A549 treated with AZD2906 at 1 μM for 4 hours (cell line): Measurements from ENCODE around the gene CGB5. TPM values are rescaled to one million over a fixed set of nuclear protein-coding genes. Genes with fewer than 3 reads are reported as not detected.

ENCODE experiments used
- total RNA-seq: library from RNA; stranded (reverse); fragments of 200-300 nt; extraction: Qiagen RNA extraction; gene quantifications from 5 replicates; pipeline ENCODE4 v1.2.3, GENCODE V29; 2022

The CGB5 gene
- 0.52 to 1.0 TPM (median 0.68 TPM) in 5 replicates for total RNA-seq

GRCh38 chr19:49043548-49043947 lies at the start of gene CGB5:
Gene CGB5 (plus strand): TSS chr19:49043848. CDS start chr19:49044210, 362 bp downstream.

GRCh38 chr19:49017041-49017665 lies 26.5 kb upstream of the CGB5 start, which contains the start of gene LHB:
Gene LHB (minus strand): TSS chr19:49017091. CDS start chr19:49017081, 10 bp downstream.

GRCh38 chr19:49024233-49024632 lies 19.4 kb upstream of the CGB5 start, which contains the start of gene CGB3:
Gene CGB3 (minus strand): TSS chr19:49024333. CDS start chr19:49023971, 362 bp downstream.

GRCh38 chr19:49031642-49032301 lies 11.9 kb upstream of the CGB5 start, which contains the start of gene CGB2:
Gene CGB2 (plus strand): TSS chr19:49031890. CDS start chr19:49032096, 206 bp downstream.

GRCh38 chr19:49036815-49037214 lies 6.8 kb upstream of the CGB5 start, which contains the start of gene CGB1:
Gene CGB1 (minus strand): TSS chr19:49036895. CDS start chr19:49036711, 184 bp downstream.

GRCh38 chr19:49049011-49049410 lies 5.4 kb downstream of the CGB5 start, which contains the start of gene CGB8:
Gene CGB8 (minus strand): TSS chr19:49049111. CDS start chr19:49048739, 372 bp downstream.

GRCh38 chr19:49057636-49058234 lies 14.1 kb downstream of the CGB5 start, which contains the start of gene CGB7:
Gene CGB7 (minus strand): TSS chr19:49057749. CDS start chr19:49055375, 2,374 bp downstream.

GRCh38 chr19:49064768-49065611 lies 21.3 kb downstream of the CGB5 start, which contains the start of gene NTF4:
Gene NTF4 (minus strand): TSS chr19:49064818. CDS start chr19:49061997, 2,821 bp downstream.

GRCh38 chr19:49085020-49085867 lies 41.6 kb downstream of the CGB5 start, which contains the start of gene SNRNP70:
Gene SNRNP70 (plus strand): TSS chr19:49085451. CDS start chr19:49086415, 964 bp downstream.

Other genes starting within 250 kb of the CGB5 start
- 51.3 to 63.4 TPM (median 60.9 TPM) in 5 replicates for gene BCAT2, start 232.8 kb upstream of the CGB5 start, total RNA-seq
- gene HSD17B14, start 207.4 kb upstream of the CGB5 start, total RNA-seq = 12.4 to 16.1 TPM (median 13.9 TPM) in 5 replicates
- 1.2 to 1.6 TPM (median 1.4 TPM) in 5 replicates for gene PLEKHA4, start 175.2 kb upstream of the CGB5 start, total RNA-seq
- gene PPP1R15A, start 171.4 kb upstream of the CGB5 start, total RNA-seq = 79.7 to 121 TPM (median 92.8 TPM) in 5 replicates
- gene TULP2, start 145.1 kb upstream of the CGB5 start, total RNA-seq = not detected in 5 replicates
- 206 to 233 TPM (median 208 TPM) in 5 replicates for gene NUCB1, start 143.5 kb upstream of the CGB5 start, total RNA-seq
- gene DHDH, start 110.1 kb upstream of the CGB5 start, total RNA-seq = 0.87 to 1.6 TPM (median 1.3 TPM) in 5 replicates
- gene BAX, start 89.0 kb upstream of the CGB5 start, total RNA-seq = 283 to 383 TPM (median 335 TPM) in 5 replicates
- 16,772 to 23,411 TPM (median 18,179 TPM) in 5 replicates for gene FTL, start 78.5 kb upstream of the CGB5 start, total RNA-seq
- 17.8 to 21.9 TPM (median 19.9 TPM) in 5 replicates for gene GYS1, start 50.5 kb upstream of the CGB5 start, total RNA-seq
- gene RUVBL2, start 50.0 kb upstream of the CGB5 start, total RNA-seq = 221 to 248 TPM (median 236 TPM) in 5 replicates
- not detected in 5 replicates for gene LHB, start 26.8 kb upstream of the CGB5 start, total RNA-seq
- gene CGB3, start 19.5 kb upstream of the CGB5 start, total RNA-seq = not detected in 5 replicates
- 0.09 to 0.21 TPM (median 0.21 TPM) in 3 of 5 replicates, not detected in the others for gene CGB2, start 12.0 kb upstream of the CGB5 start, total RNA-seq
- not detected in 5 replicates for gene CGB1, start 7.0 kb upstream of the CGB5 start, total RNA-seq
- gene CGB8, start 5.3 kb downstream of the CGB5 start, total RNA-seq = 1.6 to 3.0 TPM (median 2.6 TPM) in 5 replicates
- gene CGB7, start 13.9 kb downstream of the CGB5 start, total RNA-seq = 0.32 to 0.76 TPM (median 0.42 TPM) in 5 replicates
- gene NTF4, start 21.0 kb downstream of the CGB5 start, total RNA-seq = 0.29 to 0.78 TPM (median 0.66 TPM) in 5 replicates
- 0.01 to 0.02 TPM in 2 of 5 replicates, not detected in the others for gene KCNA7, start 28.9 kb downstream of the CGB5 start, total RNA-seq
- 311 to 342 TPM (median 330 TPM) in 5 replicates for gene SNRNP70, start 41.6 kb downstream of the CGB5 start, total RNA-seq
- 5.1 to 9.9 TPM (median 7.0 TPM) in 5 replicates for gene LIN7B, start 70.5 kb downstream of the CGB5 start, total RNA-seq
- gene C19orf73, start 75.3 kb downstream of the CGB5 start, total RNA-seq = 0.91 to 2.0 TPM (median 1.6 TPM) in 5 replicates
- 4.8 to 8.8 TPM (median 7.2 TPM) in 5 replicates for gene PPFIA3, start 75.7 kb downstream of the CGB5 start, total RNA-seq
- gene HRC, start 111.5 kb downstream of the CGB5 start, total RNA-seq = 0.05 TPM in 1 of 5 replicates, not detected in the others
- gene TRPM4, start 113.9 kb downstream of the CGB5 start, total RNA-seq = 7.3 to 10.2 TPM (median 9.0 TPM) in 5 replicates